ENCODE data around the gene STEAP4. TPM values are rescaled to one million over a fixed set of nuclear protein-coding genes. Genes with fewer than 3 reads are reported as not detected.

Gene STEAP4
- total RNA-seq, 1 donor from 2014 or later = 0.11 TPM

- DNase-seq (ENCODE audit: extremely low spot score, unreplicated experiment) = no peak
- no peak overlapping the region for H3K27ac Mint-ChIP-seq (ENCODE audit: unreplicated experiment)
- H3K4me3 Mint-ChIP-seq (ENCODE audit: unreplicated experiment) = no peak overlapping the region
- peaks cover 16% of the 10 kb centered on the region for H3K9me3 Mint-ChIP-seq (ENCODE audit: unreplicated experiment)
- no peak for TF ChIP-seq CTCF (IDR thresholded peaks at IDR 0.05)
- no peaks in the 10 kb centered on the region for H3K4me1 Mint-ChIP-seq (ENCODE audit: unreplicated experiment)
- no peaks in the 10 kb centered on the region for H3K36me3 Mint-ChIP-seq (ENCODE audit: unreplicated experiment)
- H3K27me3 Mint-ChIP-seq (ENCODE audit: unreplicated experiment) = peaks cover 6% of the 10 kb centered on the region
Measured at GRCh38 chr7:88256906-88257305, 49.8 kb downstream of the STEAP4 start.

- TF ChIP-seq CTCF (IDR thresholded peaks at IDR 0.05) = no peak
- no peak overlapping the region for H3K4me3 Mint-ChIP-seq (ENCODE audit: unreplicated experiment)
- H3K27ac Mint-ChIP-seq (ENCODE audit: unreplicated experiment) = no peak overlapping the region
- no peak for DNase-seq (ENCODE audit: extremely low spot score, unreplicated experiment)
- H3K36me3 Mint-ChIP-seq (ENCODE audit: unreplicated experiment) = no peaks in the 10 kb centered on the region
- peaks cover 16% of the 10 kb centered on the region for H3K9me3 Mint-ChIP-seq (ENCODE audit: unreplicated experiment)
- H3K4me1 Mint-ChIP-seq (ENCODE audit: unreplicated experiment) = no peaks in the 10 kb centered on the region
- H3K27me3 Mint-ChIP-seq (ENCODE audit: unreplicated experiment) = peaks cover 6% of the 10 kb centered on the region
Measured at GRCh38 chr7:88254721-88255424, 51.8 kb downstream of the STEAP4 start.

- H3K36me3 Mint-ChIP-seq (ENCODE audit: unreplicated experiment) = no peaks in the 10 kb centered on the region
- H3K27ac Mint-ChIP-seq (ENCODE audit: unreplicated experiment) = no peak overlapping the region
- no peaks in the 10 kb centered on the region for H3K4me1 Mint-ChIP-seq (ENCODE audit: unreplicated experiment)
- H3K27me3 Mint-ChIP-seq (ENCODE audit: unreplicated experiment) = peaks cover 12% of the 10 kb centered on the region
- peaks cover 16% of the 10 kb centered on the region for H3K9me3 Mint-ChIP-seq (ENCODE audit: unreplicated experiment)
- H3K4me3 Mint-ChIP-seq (ENCODE audit: unreplicated experiment) = no peak overlapping the region
- no peak for TF ChIP-seq CTCF (IDR thresholded peaks at IDR 0.05)
- no peak for DNase-seq (ENCODE audit: extremely low spot score, unreplicated experiment)
Measured at GRCh38 chr7:88253640-88254039, 53.1 kb downstream of the STEAP4 start.

GRCh38 chr7:88244258-88244657 is 62.4 kb downstream of the STEAP4 start:
- TF ChIP-seq CTCF (IDR thresholded peaks at IDR 0.05) = no peak
- DNase-seq (ENCODE audit: extremely low spot score, unreplicated experiment) = no peak
- H3K36me3 Mint-ChIP-seq (ENCODE audit: unreplicated experiment) = no peaks in the 10 kb centered on the region
- H3K27me3 Mint-ChIP-seq (ENCODE audit: unreplicated experiment) = peaks cover 45% of the 10 kb centered on the region
- no peaks in the 10 kb centered on the region for H3K4me1 Mint-ChIP-seq (ENCODE audit: unreplicated experiment)
- no peaks in the 10 kb centered on the region for H3K9me3 Mint-ChIP-seq (ENCODE audit: unreplicated experiment)
- no peak overlapping the region for H3K27ac Mint-ChIP-seq (ENCODE audit: unreplicated experiment)
- H3K4me3 Mint-ChIP-seq (ENCODE audit: unreplicated experiment) = no peak overlapping the region

DNA sequence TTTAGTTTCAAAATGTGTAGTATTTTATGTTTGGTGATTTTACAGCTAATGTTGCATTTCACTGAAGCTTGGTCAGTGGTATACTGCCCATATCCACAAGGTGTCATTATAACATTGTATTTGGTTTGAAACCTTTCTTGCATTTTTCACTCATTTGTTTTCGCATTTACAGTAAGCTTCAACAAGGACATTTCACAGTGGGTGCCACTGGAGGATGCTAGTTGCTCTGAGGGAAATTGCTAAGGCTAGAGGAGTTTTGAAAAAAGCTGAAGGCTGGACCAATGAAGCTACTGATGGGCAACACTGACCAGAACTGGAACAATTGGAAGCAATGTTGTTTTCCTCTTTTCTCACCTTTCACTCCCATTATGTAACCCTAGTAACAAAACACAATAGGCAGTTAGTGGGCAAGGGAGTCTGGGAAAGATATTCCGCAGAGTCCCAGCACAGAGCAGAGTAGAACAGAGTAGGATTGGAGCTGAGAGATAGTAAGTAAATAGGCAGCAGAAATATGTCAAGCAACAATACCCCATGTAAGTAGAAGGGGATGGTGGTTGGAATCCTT is 63.3 kb downstream of the STEAP4 start:
- TF ChIP-seq CTCF (IDR thresholded peaks at IDR 0.05) = peak; percentile 81
- no peaks in the 10 kb centered on the region for H3K36me3 Mint-ChIP-seq (ENCODE audit: unreplicated experiment)
- no peaks in the 10 kb centered on the region for H3K4me1 Mint-ChIP-seq (ENCODE audit: unreplicated experiment)
- H3K4me3 Mint-ChIP-seq (ENCODE audit: unreplicated experiment) = no peak overlapping the region
- no peak overlapping the region for H3K27ac Mint-ChIP-seq (ENCODE audit: unreplicated experiment)
- H3K27me3 Mint-ChIP-seq (ENCODE audit: unreplicated experiment) = peaks cover 39% of the 10 kb centered on the region
- no peak for DNase-seq (ENCODE audit: extremely low spot score, unreplicated experiment)
- no peaks in the 10 kb centered on the region for H3K9me3 Mint-ChIP-seq (ENCODE audit: unreplicated experiment)
